IMR-90 (cell line): ENCODE data around the gene ELK3. TPM values are rescaled to one million over a fixed set of nuclear protein-coding genes. Genes with fewer than 3 reads are reported as not detected.

Experiments used
- ATAC-seq: fragments of 200-7000 bp; cut with Tn5 transposase; 2 replicates; pipeline ENCODE4 v1.9.1; 2020; ENCODE audit warnings: low read depth, mild to moderate bottlenecking, moderate library complexity
- BruUV-seq: library from RNA; stranded (reverse); fragments of 400-500 nt; replicated peaks from 2 replicates; lab custom pipeline; 2021; lab: Mats Ljungman, UMichigan
- CTCF ChIA-PET: fragments of 300-600 bp; formaldehyde crosslinking; extraction: SDS; loops from one replicate; lab custom pipeline; 2021; ENCODE audit warnings: antibody characterized with exemption; lab: Yijun Ruan, JAX
- POLR2A ChIA-PET: fragments of 300-600 bp; sonication (Branson Sonifier 250); formaldehyde crosslinking; loops from one replicate; lab custom pipeline; 2022; ENCODE audit warnings: antibody characterized with exemption; ENCODE audit not compliant: unreplicated experiment; lab: Charles Lee
- DNase-seq: peaks from one replicate; pipeline ENCODE4 v3.0.0; 2013
- H2AFZ ChIP-seq: replicated peaks from 2 replicates; pipeline ENCODE3; 2013; ENCODE audit warnings: low read length, mild to moderate bottlenecking; ENCODE audit not compliant: poor library complexity
- H2AK5ac ChIP-seq: 2 replicates; pipeline ENCODE4 v1.6.1; 2013; ENCODE audit warnings: low read depth, low read length, inconsistent platforms
- H2AK9ac ChIP-seq: replicated peaks from 2 replicates; pipeline ENCODE3; 2013; ENCODE audit warnings: mild to moderate bottlenecking, low read depth, low read length, moderate library complexity; ENCODE audit not compliant: poor library complexity
- H2BK120ac ChIP-seq: 2 replicates; pipeline ENCODE4 v1.6.1; 2013; ENCODE audit warnings: low read depth, low read length, inconsistent platforms
- H2BK15ac ChIP-seq: 3 replicates; pipeline ENCODE4 v1.6.1; 2013; ENCODE audit warnings: low read depth, low read length, inconsistent platforms
- H2BK20ac ChIP-seq: 2 replicates; pipeline ENCODE4 v1.6.1; 2013; ENCODE audit warnings: low read depth, mild to moderate bottlenecking, inconsistent platforms, low read length, moderate library complexity
- H2BK5ac ChIP-seq: 2 replicates; pipeline ENCODE4 v1.6.1; 2013; ENCODE audit warnings: mild to moderate bottlenecking, low read depth, low read length, inconsistent platforms; ENCODE audit not compliant: poor library complexity, severe bottlenecking
- H3K14ac ChIP-seq: replicated peaks from 2 replicates; pipeline ENCODE4 v1.6.1; 2013; ENCODE audit warnings: low read depth, low read length, inconsistent platforms
- H3K18ac ChIP-seq: 2 replicates; pipeline ENCODE4 v1.6.1; 2013; ENCODE audit warnings: low read depth, low read length, control low read depth
- H3K23ac ChIP-seq: 2 replicates; pipeline ENCODE4 v1.6.1; 2013; ENCODE audit warnings: low read depth, low read length, inconsistent platforms
- H3K27ac ChIP-seq: 2 replicates; pipeline ENCODE4 v1.5.1; 2013; ENCODE audit warnings: mild to moderate bottlenecking, control low read depth, low read length; ENCODE audit not compliant: insufficient read depth
- H3K27me3 ChIP-seq: 2 replicates; pipeline ENCODE4 v1.6.1; 2013; ENCODE audit warnings: low read length; ENCODE audit not compliant: control insufficient read depth, insufficient read depth
- H3K36me3 ChIP-seq: 2 replicates; pipeline ENCODE4 v1.6.1; 2013; ENCODE audit warnings: low read length, mixed read lengths; ENCODE audit not compliant: control insufficient read depth, insufficient read depth
- H3K4ac ChIP-seq: 2 replicates; pipeline ENCODE4 v1.6.1; 2013; ENCODE audit warnings: low read depth, low read length, inconsistent platforms
- H3K4me1 ChIP-seq: 2 replicates; pipeline ENCODE4 v1.6.1; 2013; ENCODE audit warnings: low read length, mixed read lengths; ENCODE audit not compliant: control insufficient read depth, insufficient read depth
- H3K4me2 ChIP-seq: 2 replicates; pipeline ENCODE4 v1.6.1; 2013; ENCODE audit warnings: low read depth, mild to moderate bottlenecking, control low read depth, low read length, moderate library complexity
- H3K4me3 ChIP-seq: 2 replicates; pipeline ENCODE4 v1.5.1; 2013; ENCODE audit warnings: low read depth, mild to moderate bottlenecking, control low read depth, low read length, moderate library complexity; ENCODE audit not compliant: insufficient read depth
- H3K56ac ChIP-seq: 2 replicates; pipeline ENCODE4 v1.6.1; 2013; ENCODE audit warnings: low read length, inconsistent platforms; ENCODE audit not compliant: insufficient read depth; ENCODE audit errors: extremely low read depth
- H3K79me1 ChIP-seq, 2 experiments: 2 replicates each; pipeline ENCODE4 v1.6.1; 2013; ENCODE audit warnings: low read length in 2 of 2, inconsistent platforms in 1 of 2, low read depth in 1 of 2
- H3K9ac ChIP-seq: 2 replicates; pipeline ENCODE4 v1.6.1; 2013; ENCODE audit warnings: low read depth, low read length, control low read depth
- H3K9me1 ChIP-seq: 2 replicates; pipeline ENCODE4 v1.6.1; 2013; ENCODE audit warnings: low read length, inconsistent platforms; ENCODE audit not compliant: insufficient read depth
- H3K9me3 ChIP-seq: 2 replicates; pipeline ENCODE4 v1.6.1; 2013; ENCODE audit warnings: low read length; ENCODE audit not compliant: control insufficient read depth, insufficient read depth
- H4K20me1 ChIP-seq: 2 replicates; pipeline ENCODE4 v1.6.1; 2013; ENCODE audit warnings: low read length, inconsistent platforms; ENCODE audit not compliant: insufficient read depth
- H4K5ac ChIP-seq: 2 replicates; pipeline ENCODE4 v1.6.1; 2013; ENCODE audit warnings: mild to moderate bottlenecking, low read depth, low read length, control low read depth
- H4K8ac ChIP-seq, 2 experiments: 2 replicates each; pipeline ENCODE4 v1.6.1; 2013; ENCODE audit warnings: low read depth in 2 of 2, low read length in 2 of 2, control low read depth in 1 of 2, inconsistent platforms in 1 of 2
- H4K91ac ChIP-seq: 2 replicates; pipeline ENCODE4 v1.6.1; 2013; ENCODE audit warnings: low read depth, low read length, inconsistent platforms; ENCODE audit not compliant: insufficient read depth
- CEBPB ChIP-seq: IDR thresholded peaks from 2 replicates; pipeline ENCODE4 v1.6.1; 2012; ENCODE audit warnings: low read depth, low read length, improper control_type of control experiment
- CHD1 ChIP-seq: IDR thresholded peaks from 2 replicates; pipeline ENCODE4 v1.6.1; 2012; ENCODE audit warnings: low read depth, low read length, improper control_type of control experiment
- CTCF ChIP-seq: conservative IDR thresholded peaks from 2 replicates; pipeline ENCODE4 v1.5.1; 2012; ENCODE audit warnings: mild to moderate bottlenecking, low read depth, low read length, improper control_type of control experiment
- ELK1 ChIP-seq: fragments of 150-350 bp; IDR thresholded peaks from 2 replicates; pipeline ENCODE4 v1.6.1; 2016; ENCODE audit warnings: low read depth, mild to moderate bottlenecking, low read length, moderate library complexity, borderline replicate concordance
- MAFK ChIP-seq: IDR thresholded peaks from 2 replicates; pipeline ENCODE4 v1.6.1; 2012; ENCODE audit warnings: low read depth, low read length, improper control_type of control experiment
- MXI1 ChIP-seq: IDR thresholded peaks from 2 replicates; pipeline ENCODE4 v1.6.1; 2012; ENCODE audit warnings: low read depth, mild to moderate bottlenecking, low read length, moderate library complexity, borderline replicate concordance
- NFE2L2 ChIP-seq: fragments of 150-350 bp; IDR thresholded peaks from 2 replicates; pipeline ENCODE4 v1.6.1; 2016; ENCODE audit warnings: low read depth, mild to moderate bottlenecking, low read length
- POLR2A ChIP-seq: IDR thresholded peaks from 2 replicates; pipeline ENCODE4 v1.6.1; 2012; ENCODE audit warnings: mild to moderate bottlenecking, low read depth, low read length
- RAD21 ChIP-seq: IDR thresholded peaks from 2 replicates; pipeline ENCODE4 v1.6.1; 2012; ENCODE audit warnings: low read length, improper control_type of control experiment
- RCOR1 ChIP-seq: IDR thresholded peaks from 2 replicates; pipeline ENCODE4 v1.6.1; 2012; ENCODE audit warnings: mild to moderate bottlenecking, low read length, improper control_type of control experiment; ENCODE audit not compliant: insufficient replicate concordance
- SMC3 ChIP-seq: fragments of 150-350 bp; IDR thresholded peaks from 2 replicates; pipeline ENCODE4 v1.6.1; 2016; ENCODE audit warnings: low read depth, mild to moderate bottlenecking, antibody characterized with exemption, low read length, moderate library complexity
- USF2 ChIP-seq: fragments of 150-350 bp; IDR thresholded peaks from 2 replicates; pipeline ENCODE4 v1.6.1; 2017; ENCODE audit warnings: mild to moderate bottlenecking, antibody characterized with exemption, low read length, low read depth
- whole genome bisulfite sequencing, 2 experiments: methylation state at CpG; one replicate each; pipeline versions ENCODE4 v1.1.5 to v1.1.7; 2013; ENCODE audit warnings: missing lambda C conversion rate in 2 of 2; ENCODE audit not compliant: insufficient read length in 1 of 2; ENCODE audit errors: extremely low coverage in 2 of 2; 5-methylcytosine and 5-hydroxymethylcytosine counted together
- dilution Hi-C: fragments of 300-500 bp; cut with HindIII; formaldehyde crosslinking; loops from one replicate; pipeline ENCODE4 v1.14.3; 2018; ENCODE audit warnings: low sequenced_read_pairs; ENCODE audit not compliant: unreplicated experiment
- in situ Hi-C: fragments of 300-500 bp; cut with MboI; formaldehyde crosslinking; loops from 3 replicates; pipeline ENCODE4 v1.14.3; 2019; ENCODE audit warnings: low sequenced_read_pairs, inconsistent platforms, mixed read lengths
- intact Hi-C: fragments of 100-400 bp; cut with micrococcal nuclease; formaldehyde crosslinking; loops from 2 replicates; pipeline ENCODE4 v1.10.0; 2022
- polyA plus RNA-seq, 3 experiments: library from polyadenylated mRNA; depleted of rRNA; stranded (reverse); fragments of >200 nt; gene quantifications; 2 replicates each; pipeline ENCODE4 v1.2.3, GENCODE V29; 2012; ENCODE audit warnings: low replicate concordance in 1 of 3
- total RNA-seq: library from RNA; depleted of rRNA; stranded (reverse); fragments of >200 nt; gene quantifications from 2 replicates; pipeline ENCODE4 v1.2.3, GENCODE V29; 2012

The ELK3 gene
- total and polyA plus RNA-seq, 2 of the 4 experiments (the other 2 are of a cell fraction) = 14.5 to 27.5 TPM

- Histone ChIP-seq H2BK15ac (no peak overlapping the region), H3K4me2 (no peak overlapping the region), H2AFZ (no peak overlapping the region), H3K27ac (no peak overlapping the region), H3K4ac (no peak overlapping the region), H3K14ac (no peak overlapping the region), H3K23ac (0 out of 2 replicates have a peak overlapping the region, but pooled peaks have one; percentile 1), H2BK120ac (no peak overlapping the region), H2BK20ac (no peak overlapping the region), H4K20me1 (peaks cover 28% of the 10 kb centered on the region), H3K4me1 (peaks cover 11% of the 10 kb centered on the region), H3K27me3 (no peaks in the 10 kb centered on the region), H2AK5ac (no peak overlapping the region), H3K9me1 (peaks cover 13% of the 10 kb centered on the region; the same call in 1 of the 2 replicates), H3K18ac (no peak overlapping the region), H3K9ac (no peak overlapping the region), H3K9me3 (no peaks in the 10 kb centered on the region), H2AK9ac (no peak overlapping the region), H2BK5ac (no peak overlapping the region), H4K8ac (no peak overlapping the region), H3K4me3 (no peak overlapping the region), H4K91ac (no peak overlapping the region), H3K79me1 (peaks cover 26 to 74% of the 10 kb centered on the region in 2 experiments), H3K36me3 (peaks cover 1% of the 10 kb centered on the region; the same call in 1 of the 2 replicates), H3K56ac (no peak overlapping the region), H4K5ac (no peak overlapping the region)
- no TSS peak for BruUV-seq
- dilution Hi-C loops = no loop called here
- DNase-seq = no peak
- 90% methylated on average over 3 of the region's 10 CpGs; no CpG with 5 or more reads in 1 of the 2 experiments for WGBS, 2 experiments
- CTCF ChIA-PET = interaction anchor here (0.9 kb wide), 1 partner anchor 141 kb away, joined by 3 read pairs; no protein-coding TSS in a partner anchor
- intact Hi-C loops = no loop called here
- ATAC-seq = no peak
- in situ Hi-C loops = loop anchor here (5.0 to 25.0 kb wide), 2 partner anchors 150 to 600 kb away; no protein-coding TSS in a partner anchor
- TF ChIP-seq SMC3 = no peak
- TF ChIP-seq CEBPB = no peak
- no peak for TF ChIP-seq NFE2L2
- no peak for TF ChIP-seq CHD1
- no peak for TF ChIP-seq CTCF
- no peak for TF ChIP-seq MAFK
- no peak for TF ChIP-seq ELK1
- no peak for TF ChIP-seq POLR2A
- no peak for TF ChIP-seq MXI1
- TF ChIP-seq RCOR1 = no peak
- no peak for TF ChIP-seq RAD21
- TF ChIP-seq USF2 = no peak
- POLR2A ChIA-PET = no interaction called here
Measured at GRCh38 chr12:96212456-96213375, 18.5 kb downstream of the ELK3 start.
